ENCODE results near the gene NCLN.
"Not testable (repeated sequence)": the region's sequence is repeated elsewhere in the genome, so short reads cannot be mapped to it uniquely, and the experiment has no call there.

The NCLN gene

GRCh38 chr19:3162418-3163229 is 23.1 kb upstream of the NCLN start:
- peak in 2 of 3 donors; percentile 82 to 85 for DNase-seq
- 93% methylated on average over 26 of the region's 38 CpGs for WGBS (ENCODE audit: insufficient coverage)
- Histone ChIP-seq H3K4me1 (ENCODE audit: control extremely low read depth in 1 of 4, control insufficient read depth in 4 of 4, insufficient read depth in 4 of 4, low read length in 3 of 4) (peaks cover 0 to 18% (median 11%) of the 10 kb centered on the region in 4 experiments), H3K36me3 (ENCODE audit: control insufficient read depth in 4 of 4, insufficient read depth in 4 of 4, low read length in 3 of 4) (peaks cover 10 to 74% (median 56%) of the 10 kb centered on the region in 4 experiments), H3K27ac (ENCODE audit: insufficient read depth in 1 of 2, low read depth in 1 of 2, low read length in 2 of 2, poor library complexity in 1 of 2, severe bottlenecking in 2 of 2) (no peak overlapping the region), H3K27me3 (replicated peaks in 2 of 5; ENCODE audit: control insufficient read depth in 4 of 5, insufficient read depth in 5 of 5, low read length in 4 of 5) (no peaks in the 10 kb centered on the region), H3K4me3 (ENCODE audit: control insufficient read depth in 1 of 7, extremely low read depth in 1 of 7, insufficient read depth in 4 of 7, low read depth in 2 of 7, low read length in 6 of 7) (no peak overlapping the region), H3K9me3 (ENCODE audit: control extremely low read depth in 1 of 5, control insufficient read depth in 4 of 5, insufficient read depth in 2 of 5, low read depth in 1 of 5, low read length in 4 of 5) (peaks cover 0 to 4% (median 0%) of the 10 kb centered on the region in 5 experiments)
- POLR2A ChIA-PET: interaction anchor here (0.5 to 1.5 kb wide), 7 partner anchors 14 to 198 kb away, joined by 3 to 5 read pairs (median 3); no protein-coding TSS in a partner anchor
- CTCF ChIA-PET: interaction anchor here (0.7 to 10.5 kb wide), 14 partner anchors 8 to 86 kb away, joined by 3 to 123 read pairs (median 4); partner anchors contain the start of gene GNA15

DNA sequence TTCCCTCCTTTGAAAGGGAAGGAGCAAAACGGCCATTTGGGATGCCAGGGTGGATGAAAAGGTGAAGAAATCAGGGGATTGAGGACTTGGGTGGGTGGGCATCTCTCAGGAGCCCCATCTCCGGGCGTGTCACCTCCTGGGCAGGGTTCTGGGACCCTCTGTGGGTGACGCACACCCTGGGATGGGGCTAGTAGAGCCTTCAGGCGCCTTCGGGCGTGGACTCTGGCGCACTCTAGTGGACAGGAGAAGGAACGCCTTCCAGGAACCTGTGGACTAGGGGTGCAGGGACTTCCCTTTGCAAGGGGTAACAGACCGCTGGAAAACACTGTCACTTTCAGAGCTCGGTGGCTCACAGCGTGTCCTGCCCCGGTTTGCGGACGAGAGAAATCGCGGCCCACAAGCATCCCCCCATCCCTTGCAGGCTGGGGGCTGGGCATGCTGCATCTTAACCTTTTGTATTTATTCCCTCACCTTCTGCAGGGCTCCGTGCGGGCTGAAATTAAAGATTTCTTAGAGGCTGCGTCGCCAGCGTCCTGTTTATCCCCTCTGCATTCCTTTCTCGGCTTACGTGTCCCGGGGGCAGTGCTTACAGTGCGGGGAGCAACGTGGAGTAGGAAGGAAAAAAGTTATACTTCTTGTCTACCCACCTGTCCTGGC is 22.4 kb upstream of the NCLN start:
- peaks cover 0 to 18% (median 11%) of the 10 kb centered on the region in 4 experiments for H3K4me1 ChIP-seq (ENCODE audit: control extremely low read depth in 1 of 4, control insufficient read depth in 4 of 4, insufficient read depth in 4 of 4, low read length in 3 of 4)
- ChIA-PET POLR2A (interaction anchor here (0.6 to 1.5 kb wide), 4 partner anchors 14 to 30 kb away, joined by 3 to 4 read pairs (median 3); no protein-coding TSS in a partner anchor), CTCF (interaction anchor here (0.6 to 10.5 kb wide), 10 partner anchors 11 to 196 kb away, joined by 3 to 123 read pairs (median 4); partner anchors contain the start of gene GNA15)
- peaks cover 0 to 4% (median 0%) of the 10 kb centered on the region in 5 experiments for H3K9me3 ChIP-seq (ENCODE audit: control extremely low read depth in 1 of 5, control insufficient read depth in 4 of 5, insufficient read depth in 2 of 5, low read depth in 1 of 5, low read length in 4 of 5)
- WGBS (ENCODE audit: insufficient coverage): 51% methylated on average over 23 of the region's 27 CpGs
- no peaks in the 10 kb centered on the region for H3K27me3 ChIP-seq (replicated peaks in 2 of 5; ENCODE audit: control insufficient read depth in 4 of 5, insufficient read depth in 5 of 5, low read length in 4 of 5)
- no peak overlapping the region for H3K27ac ChIP-seq (ENCODE audit: insufficient read depth in 1 of 2, low read depth in 1 of 2, low read length in 2 of 2, poor library complexity in 1 of 2, severe bottlenecking in 2 of 2)
- peaks cover 10 to 72% (median 55%) of the 10 kb centered on the region in 4 experiments for H3K36me3 ChIP-seq (ENCODE audit: control insufficient read depth in 4 of 4, insufficient read depth in 4 of 4, low read length in 3 of 4)
- H3K4me3 ChIP-seq (ENCODE audit: control insufficient read depth in 1 of 7, extremely low read depth in 1 of 7, insufficient read depth in 4 of 7, low read depth in 2 of 7, low read length in 6 of 7): no peak overlapping the region
- peak; percentile 75 to 86 (median 82) for DNase-seq

DNA sequence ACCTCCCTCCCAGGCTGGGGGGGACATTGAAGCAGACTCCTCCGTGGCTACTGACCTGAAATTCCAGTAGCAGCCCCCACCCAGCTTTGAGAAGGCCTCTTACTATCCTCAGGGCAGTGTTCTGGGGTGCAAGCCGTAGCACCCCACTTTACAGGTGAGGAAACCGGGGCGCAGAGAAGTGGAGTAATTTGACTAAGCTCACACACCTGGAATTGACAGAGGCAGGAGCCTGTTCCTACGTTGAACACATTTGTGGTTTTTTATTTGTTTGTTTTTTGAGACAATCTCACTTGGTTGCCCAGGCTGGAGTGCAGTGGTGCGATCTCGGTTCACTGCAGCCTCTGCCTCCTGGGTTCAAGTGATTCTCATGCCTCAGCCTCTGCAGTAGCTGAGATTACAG is 21.8 kb upstream of the NCLN start:
- WGBS (ENCODE audit: insufficient coverage): 94% methylated on average over 7 of the region's 7 CpGs
- Histone ChIP-seq H3K27me3 (replicated peaks in 2 of 5; ENCODE audit: control insufficient read depth in 4 of 5, insufficient read depth in 5 of 5, low read length in 4 of 5) (no peaks in the 10 kb centered on the region), H3K27ac (ENCODE audit: insufficient read depth in 1 of 2, low read depth in 1 of 2, low read length in 2 of 2, poor library complexity in 1 of 2, severe bottlenecking in 2 of 2) (no peak overlapping the region), H3K4me3 (ENCODE audit: control insufficient read depth in 1 of 7, extremely low read depth in 1 of 7, insufficient read depth in 4 of 7, low read depth in 2 of 7, low read length in 6 of 7) (no peak overlapping the region), H3K36me3 (ENCODE audit: control insufficient read depth in 4 of 4, insufficient read depth in 4 of 4, low read length in 3 of 4) (peaks cover 10 to 66% (median 53%) of the 10 kb centered on the region in 4 experiments), H3K4me1 (ENCODE audit: control extremely low read depth in 1 of 4, control insufficient read depth in 4 of 4, insufficient read depth in 4 of 4, low read length in 3 of 4) (peaks cover 0 to 18% (median 11%) of the 10 kb centered on the region in 4 experiments), H3K9me3 (ENCODE audit: control extremely low read depth in 1 of 5, control insufficient read depth in 4 of 5, insufficient read depth in 2 of 5, low read depth in 1 of 5, low read length in 4 of 5) (peaks cover 0 to 4% (median 0%) of the 10 kb centered on the region in 5 experiments)
- ChIA-PET CTCF (interaction anchor here (0.6 to 10.5 kb wide), 11 partner anchors 11 to 196 kb away, joined by 3 to 123 read pairs (median 4); partner anchors contain the start of gene GNA15), POLR2A (interaction anchor here (0.6 to 1.5 kb wide), 3 partner anchors 20 to 31 kb away, joined by 3 to 4 read pairs (median 3); no protein-coding TSS in a partner anchor)
- DNase-seq: peak in 1 of 3 donors; percentile 21

GRCh38 chr19:3167533-3168272 is 18.0 kb upstream of the NCLN start:
- 93% methylated on average over 12 of the region's 13 CpGs for WGBS (ENCODE audit: insufficient coverage)
- Histone ChIP-seq H3K27me3 (replicated peaks in 2 of 5; ENCODE audit: control insufficient read depth in 4 of 5, insufficient read depth in 5 of 5, low read length in 4 of 5) (no peaks in the 10 kb centered on the region), H3K27ac (ENCODE audit: insufficient read depth in 1 of 2, low read depth in 1 of 2, low read length in 2 of 2, poor library complexity in 1 of 2, severe bottlenecking in 2 of 2) (no peak overlapping the region), H3K36me3 (ENCODE audit: control insufficient read depth in 4 of 4, insufficient read depth in 4 of 4, low read length in 3 of 4) (peaks cover 5 to 34% (median 27%) of the 10 kb centered on the region in 4 experiments), H3K4me3 (ENCODE audit: control insufficient read depth in 1 of 7, extremely low read depth in 1 of 7, insufficient read depth in 4 of 7, low read depth in 2 of 7, low read length in 6 of 7) (no peak overlapping the region), H3K9me3 (ENCODE audit: control extremely low read depth in 1 of 5, control insufficient read depth in 4 of 5, insufficient read depth in 2 of 5, low read depth in 1 of 5, low read length in 4 of 5) (no peaks in the 10 kb centered on the region), H3K4me1 (ENCODE audit: control extremely low read depth in 1 of 4, control insufficient read depth in 4 of 4, insufficient read depth in 4 of 4, low read length in 3 of 4) (peaks cover 0 to 18% (median 12%) of the 10 kb centered on the region in 4 experiments)
- POLR2A ChIA-PET: no interaction called here
- DNase-seq: peak in 1 of 3 donors; percentile 27
- CTCF ChIA-PET: interaction anchor here (1.6 kb wide), 1 partner anchor 39 kb away, joined by 3 read pairs; no protein-coding TSS in a partner anchor

DNA sequence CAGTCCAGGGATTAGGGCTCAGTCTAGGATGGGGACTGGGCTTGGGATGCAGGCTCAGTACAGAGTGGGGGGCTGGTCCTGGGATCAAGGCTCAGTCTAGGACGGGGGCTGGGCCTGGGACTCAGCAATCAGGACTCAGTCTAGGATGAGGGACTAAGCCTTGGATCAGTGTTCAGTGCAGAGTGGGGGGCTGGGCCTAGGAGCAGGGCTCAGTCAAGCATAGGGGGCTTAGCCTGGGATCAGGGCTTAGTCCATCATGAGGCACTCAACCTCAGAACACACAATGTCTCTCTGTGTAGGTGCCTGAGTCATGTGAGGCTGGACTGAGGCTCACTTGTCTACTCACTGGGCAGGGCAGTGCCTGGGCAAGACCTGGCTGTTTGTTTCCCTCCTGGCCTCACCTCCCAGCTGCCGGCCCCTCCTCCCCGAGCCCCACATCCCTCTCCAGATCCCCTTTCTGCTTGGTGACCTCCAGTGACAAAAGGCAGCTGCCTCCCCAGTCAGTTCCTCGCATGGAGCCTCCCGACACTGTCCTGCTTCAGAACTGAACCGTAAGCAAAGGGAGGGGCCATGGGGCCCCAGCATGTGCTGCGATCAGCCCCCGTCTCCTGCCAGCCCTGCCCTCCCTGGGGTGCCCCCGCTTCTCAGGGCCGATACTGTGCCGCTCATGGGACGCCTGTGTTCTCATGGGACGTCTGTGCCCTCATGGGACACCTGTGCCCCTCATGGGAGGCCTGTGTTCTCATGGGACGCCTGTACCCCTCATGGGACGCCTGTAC is 13.6 kb upstream of the NCLN start:
- POLR2A ChIA-PET: no interaction called here
- H3K27ac ChIP-seq (ENCODE audit: insufficient read depth in 1 of 2, low read depth in 1 of 2, low read length in 2 of 2, poor library complexity in 1 of 2, severe bottlenecking in 2 of 2): no peak overlapping the region
- peaks cover 0 to 14% (median 3%) of the 10 kb centered on the region in 4 experiments for H3K36me3 ChIP-seq (ENCODE audit: control insufficient read depth in 4 of 4, insufficient read depth in 4 of 4, low read length in 3 of 4)
- WGBS (ENCODE audit: insufficient coverage): 95% methylated on average over 15 of the region's 15 CpGs
- CTCF ChIA-PET: interaction anchor here (1.1 kb wide), 1 partner anchor 13 kb away, joined by 3 read pairs; no protein-coding TSS in a partner anchor
- no peaks in the 10 kb centered on the region for H3K27me3 ChIP-seq (replicated peaks in 2 of 5; ENCODE audit: control insufficient read depth in 4 of 5, insufficient read depth in 5 of 5, low read length in 4 of 5)
- no peaks in the 10 kb centered on the region for H3K9me3 ChIP-seq (ENCODE audit: control extremely low read depth in 1 of 5, control insufficient read depth in 4 of 5, insufficient read depth in 2 of 5, low read depth in 1 of 5, low read length in 4 of 5)
- H3K4me3 ChIP-seq (ENCODE audit: control insufficient read depth in 1 of 7, extremely low read depth in 1 of 7, insufficient read depth in 4 of 7, low read depth in 2 of 7, low read length in 6 of 7): no peak overlapping the region
- H3K4me1 ChIP-seq (ENCODE audit: control extremely low read depth in 1 of 4, control insufficient read depth in 4 of 4, insufficient read depth in 4 of 4, low read length in 3 of 4): peaks cover 0 to 10% (median 4%) of the 10 kb centered on the region in 4 experiments
- DNase-seq: peak in 1 of 3 donors; percentile 47

- H3K9me3 ChIP-seq (ENCODE audit: control extremely low read depth in 1 of 5, control insufficient read depth in 4 of 5, insufficient read depth in 2 of 5, low read depth in 1 of 5, low read length in 4 of 5); H3K27me3 ChIP-seq (replicated peaks in 2 of 5; ENCODE audit: control insufficient read depth in 4 of 5, insufficient read depth in 5 of 5, low read length in 4 of 5); H3K4me3 ChIP-seq (ENCODE audit: control insufficient read depth in 1 of 7, extremely low read depth in 1 of 7, insufficient read depth in 4 of 7, low read depth in 2 of 7, low read length in 6 of 7); POLR2A ChIA-PET; H3K27ac ChIP-seq (ENCODE audit: insufficient read depth in 1 of 2, low read depth in 1 of 2, low read length in 2 of 2, poor library complexity in 1 of 2, severe bottlenecking in 2 of 2): not testable (repeated sequence)
- peaks cover 0 to 15% (median 9%) of the 10 kb centered on the region in 4 experiments for H3K4me1 ChIP-seq (ENCODE audit: control extremely low read depth in 1 of 4, control insufficient read depth in 4 of 4, insufficient read depth in 4 of 4, low read length in 3 of 4)
- DNase-seq: peak in 1 of 3 donors; percentile 45
- WGBS (ENCODE audit: insufficient coverage): 82% methylated on average over 6 of the region's 6 CpGs
- H3K36me3 ChIP-seq (ENCODE audit: control insufficient read depth in 4 of 4, insufficient read depth in 4 of 4, low read length in 3 of 4): peaks cover 0 to 11% (median 3%) of the 10 kb centered on the region in 4 experiments
- CTCF ChIA-PET: interaction anchor here (1.1 kb wide), 1 partner anchor 13 kb away, joined by 3 read pairs; no protein-coding TSS in a partner anchor
These were observed 13.1 kb upstream of the NCLN start for GRCh38 chr19:3172673-3173000.

All from common myeloid progenitor, CD34-positive (primary cell).